DND-41 (cell line): ENCODE data around the gene NCS1.

Experiments used
- CTCF ChIP-seq: IDR thresholded peaks from 2 replicates; pipeline ENCODE4 v1.5.1; 2012; ENCODE audit warnings: borderline replicate concordance, low read length, moderate library complexity, mild to moderate bottlenecking; ENCODE audit not compliant: poor library complexity, severe bottlenecking; ENCODE audit errors: extremely low read depth
- EZH2 ChIP-seq: IDR thresholded peaks from 3 replicates; pipeline ENCODE4 v1.6.1; 2012; ENCODE audit warnings: borderline replicate concordance, low read depth, mild to moderate bottlenecking, moderate library complexity, low read length, inconsistent platforms; ENCODE audit not compliant: severe bottlenecking

GRCh38 chr9:130138791-130139190 lies 33.4 kb upstream of the NCS1 start:
- no peak for TF ChIP-seq CTCF
- TF ChIP-seq EZH2 = no peak
